ENCODE data around the gene FAAP20. TPM values are rescaled to one million over a fixed set of nuclear protein-coding genes. Genes with fewer than 3 reads are reported as not detected.
A peak's percentile ranks its signal among the peaks of the same experiment; 100 is the strongest.

Gene FAAP20
- total and polyA plus RNA-seq, 2 experiments from 2014 or later = 24.9 to 117 TPM

DNA sequence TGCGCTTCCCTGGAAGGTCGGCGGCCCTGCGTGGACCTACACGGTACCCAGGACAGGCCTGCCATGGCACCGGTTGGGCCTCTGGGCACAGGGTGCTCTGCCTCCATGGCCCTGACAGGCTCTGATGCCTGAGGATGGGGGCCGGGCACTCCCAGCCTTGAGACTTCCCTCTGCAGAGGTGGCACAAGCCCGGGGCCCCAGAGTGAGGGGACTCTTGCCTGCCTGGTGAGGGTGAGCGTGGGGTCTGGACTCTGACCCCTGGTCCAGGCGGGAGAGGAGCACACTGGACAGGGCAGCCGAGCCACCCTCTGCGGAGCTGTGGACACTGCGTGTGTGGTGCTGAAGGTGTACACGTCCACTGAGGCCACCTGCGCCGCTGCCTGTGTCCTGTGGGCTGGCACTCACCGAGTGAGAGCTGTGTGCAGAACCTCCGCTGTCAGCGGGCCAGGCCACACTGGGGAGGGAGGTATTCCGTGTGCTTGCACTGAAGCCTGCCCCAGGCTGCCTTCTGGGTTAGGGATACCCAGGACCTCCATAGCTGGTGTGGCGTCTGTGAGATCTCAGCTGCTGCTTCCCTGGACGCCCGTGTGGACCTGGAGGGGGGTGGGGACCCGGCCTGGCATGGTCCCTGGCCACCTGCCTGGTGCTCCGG, 43.9 kb upstream of the FAAP20 start:
- Histone ChIP-seq H3K9me3 (ENCODE audit: low read depth) (no peaks in the 10 kb centered on the region), H2AFZ (no peak overlapping the region), H3K27ac (no peak overlapping the region), H4K20me1 (ENCODE audit: insufficient read depth, poor library complexity, severe bottlenecking) (peaks cover 100% of the 10 kb centered on the region), H3K4me3 (no peak overlapping the region), H3K36me3 (replicated peaks; ENCODE audit: insufficient read depth, low read depth) (no peaks in the 10 kb centered on the region), H3K27me3 (no peaks in the 10 kb centered on the region), H3K9me2 (replicated peaks; ENCODE audit: insufficient read depth) (no peaks in the 10 kb centered on the region), H3K4me1 (ENCODE audit: insufficient read depth) (peaks cover 48% of the 10 kb centered on the region), H3K4me2 (peak overlapping the region; percentile 11), H3K79me2 (peaks cover 100% of the 10 kb centered on the region)
- 84% methylated on average over 25 of the region's 25 CpGs for WGBS (ENCODE audit: low lambda C conversion rate, missing lambda C conversion rate)
- no peak for DNase-seq (ENCODE audit: low spot score)
- TF ChIP-seq EZH2phosphoT487 (IDR thresholded peaks at IDR 0.05; ENCODE audit: low read depth, severe bottlenecking, unreplicated experiment) = no peak
- TF ChIP-seq EZH2 (IDR thresholded peaks at IDR 0.05; ENCODE audit: borderline replicate concordance) = no peak
- TF ChIP-seq, protein P1, sequence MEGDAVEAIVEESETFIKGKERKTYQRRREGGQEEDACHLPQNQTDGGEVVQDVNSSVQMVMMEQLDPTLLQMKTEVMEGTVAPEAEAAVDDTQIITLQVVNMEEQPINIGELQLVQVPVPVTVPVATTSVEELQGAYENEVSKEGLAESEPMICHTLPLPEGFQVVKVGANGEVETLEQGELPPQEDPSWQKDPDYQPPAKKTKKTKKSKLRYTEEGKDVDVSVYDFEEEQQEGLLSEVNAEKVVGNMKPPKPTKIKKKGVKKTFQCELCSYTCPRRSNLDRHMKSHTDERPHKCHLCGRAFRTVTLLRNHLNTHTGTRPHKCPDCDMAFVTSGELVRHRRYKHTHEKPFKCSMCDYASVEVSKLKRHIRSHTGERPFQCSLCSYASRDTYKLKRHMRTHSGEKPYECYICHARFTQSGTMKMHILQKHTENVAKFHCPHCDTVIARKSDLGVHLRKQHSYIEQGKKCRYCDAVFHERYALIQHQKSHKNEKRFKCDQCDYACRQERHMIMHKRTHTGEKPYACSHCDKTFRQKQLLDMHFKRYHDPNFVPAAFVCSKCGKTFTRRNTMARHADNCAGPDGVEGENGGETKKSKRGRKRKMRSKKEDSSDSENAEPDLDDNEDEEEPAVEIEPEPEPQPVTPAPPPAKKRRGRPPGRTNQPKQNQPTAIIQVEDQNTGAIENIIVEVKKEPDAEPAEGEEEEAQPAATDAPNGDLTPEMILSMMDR (IDR thresholded peaks at IDR 0.05; ENCODE audit: poor library complexity) = no peak

DNA sequence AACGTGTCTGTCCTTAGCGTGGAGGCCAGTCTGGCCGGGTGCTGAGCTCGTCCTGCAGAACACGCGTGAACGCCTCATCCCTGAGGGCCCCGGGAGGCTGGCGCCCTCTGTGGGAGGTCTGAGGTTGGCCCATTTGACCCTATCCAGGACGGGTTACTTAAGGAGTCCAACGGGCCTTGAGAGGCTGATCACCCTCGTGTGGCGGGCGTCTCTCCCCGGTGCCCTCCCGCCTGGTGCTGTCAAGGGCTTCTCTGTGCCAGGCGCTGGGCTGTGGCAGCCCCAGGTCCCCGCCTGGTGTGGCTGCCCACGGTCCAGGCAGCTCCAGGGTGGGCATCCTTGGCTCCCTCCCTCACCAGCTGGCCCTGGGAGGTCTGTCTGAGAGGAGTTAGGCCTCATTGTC, 43.2 kb upstream of the FAAP20 start:
- Histone ChIP-seq H3K36me3 (replicated peaks; ENCODE audit: insufficient read depth, low read depth) (no peaks in the 10 kb centered on the region), H3K4me1 (ENCODE audit: insufficient read depth) (peaks cover 55% of the 10 kb centered on the region), H2AFZ (no peak overlapping the region), H3K79me2 (peaks cover 100% of the 10 kb centered on the region), H3K9me2 (replicated peaks; ENCODE audit: insufficient read depth) (no peaks in the 10 kb centered on the region), H3K9me3 (ENCODE audit: low read depth) (no peaks in the 10 kb centered on the region), H3K27me3 (no peaks in the 10 kb centered on the region), H3K27ac (no peak overlapping the region), H3K4me3 (no peak overlapping the region), H3K4me2 (peak overlapping the region; percentile 8), H4K20me1 (ENCODE audit: insufficient read depth, poor library complexity, severe bottlenecking) (peaks cover 100% of the 10 kb centered on the region)
- TF ChIP-seq EZH2phosphoT487 (IDR thresholded peaks at IDR 0.05; ENCODE audit: low read depth, severe bottlenecking, unreplicated experiment) = no peak
- no peak for TF ChIP-seq EZH2 (IDR thresholded peaks at IDR 0.05; ENCODE audit: borderline replicate concordance)
- TF ChIP-seq, protein P1 (IDR thresholded peaks at IDR 0.05; ENCODE audit: poor library complexity) = no peak
- DNase-seq (ENCODE audit: low spot score) = no peak
- WGBS (ENCODE audit: low lambda C conversion rate, missing lambda C conversion rate) = 81% methylated on average over 19 of the region's 19 CpGs

DNA sequence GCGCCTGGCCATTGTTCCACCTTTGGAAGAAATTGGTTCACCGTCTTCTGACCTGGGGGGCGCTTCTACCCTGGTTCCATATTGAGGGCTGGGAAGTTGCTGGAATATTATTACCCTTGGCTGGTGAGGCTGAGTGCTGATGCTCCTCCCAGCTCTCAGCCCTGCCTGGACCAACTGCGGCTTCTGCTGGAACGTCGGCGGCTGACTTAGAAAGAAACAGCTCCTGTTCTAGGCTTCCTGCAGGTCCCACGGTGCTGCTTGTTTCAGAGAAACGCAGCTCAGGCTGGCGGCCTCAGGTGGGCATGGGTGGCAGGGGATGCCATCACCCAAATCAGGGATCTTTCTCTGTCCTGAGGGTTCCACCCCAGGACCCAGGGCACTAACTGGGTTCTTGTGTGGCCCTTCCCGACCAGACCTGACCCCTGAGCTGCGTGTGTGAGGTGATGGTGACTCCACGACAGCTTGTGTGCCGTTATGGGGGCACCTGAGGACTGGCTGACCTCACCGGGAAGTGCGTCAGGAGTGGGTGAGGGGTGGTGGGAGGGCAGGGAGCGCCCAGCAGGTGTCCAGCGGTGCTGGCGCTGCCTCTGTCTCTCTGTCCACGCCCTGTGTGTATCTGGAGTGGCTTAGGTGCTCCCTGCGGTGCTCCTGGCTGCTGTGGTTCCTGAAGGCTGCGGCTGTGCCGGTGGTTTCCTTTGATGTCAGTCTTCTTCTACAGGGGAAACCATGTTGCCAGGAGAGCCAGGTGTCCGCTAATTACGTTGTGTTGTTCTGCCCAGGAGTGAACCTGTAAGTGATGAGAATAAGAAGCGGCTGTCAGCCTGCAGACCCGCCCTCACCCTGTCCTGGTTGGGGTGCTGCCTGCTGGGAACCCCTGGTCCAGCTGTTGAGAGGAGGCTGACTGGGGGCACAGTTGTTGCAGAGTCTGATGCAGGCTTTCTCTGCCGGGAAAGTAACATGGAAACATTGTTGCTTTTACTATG, 42.4 kb upstream of the FAAP20 start:
- DNase-seq (ENCODE audit: low spot score) = no peak
- WGBS (ENCODE audit: low lambda C conversion rate, missing lambda C conversion rate) = 76% methylated on average over 28 of the region's 28 CpGs
- Histone ChIP-seq H3K4me1 (ENCODE audit: insufficient read depth) (peaks cover 63% of the 10 kb centered on the region), H3K79me2 (peaks cover 100% of the 10 kb centered on the region), H4K20me1 (ENCODE audit: insufficient read depth, poor library complexity, severe bottlenecking) (peaks cover 100% of the 10 kb centered on the region), H3K4me2 (peak overlapping the region; percentile 8), H2AFZ (no peak overlapping the region), H3K27me3 (no peaks in the 10 kb centered on the region), H3K9me2 (replicated peaks; ENCODE audit: insufficient read depth) (no peaks in the 10 kb centered on the region), H3K27ac (no peak overlapping the region), H3K36me3 (replicated peaks; ENCODE audit: insufficient read depth, low read depth) (no peaks in the 10 kb centered on the region), H3K9me3 (ENCODE audit: low read depth) (no peaks in the 10 kb centered on the region), H3K4me3 (no peak overlapping the region)
- no peak for TF ChIP-seq EZH2 (IDR thresholded peaks at IDR 0.05; ENCODE audit: borderline replicate concordance)
- TF ChIP-seq EZH2phosphoT487 (IDR thresholded peaks at IDR 0.05; ENCODE audit: low read depth, severe bottlenecking, unreplicated experiment) = no peak
- TF ChIP-seq, protein P1 (IDR thresholded peaks at IDR 0.05; ENCODE audit: poor library complexity) = no peak

Data from hepatocyte (in vitro differentiated cells).